Stimulated activated CD8-positive, alpha-beta memory T cell treated with anti-CD3 and anti-CD28 coated beads, Interleukin-7, amount 100 ng/mL, for 48 hours (primary cell): ENCODE measurements around the gene PRDX5.

Experiments used
- DNase-seq, 2 donors: peaks; one replicate each; pipeline ENCODE4 v3.0.0-alpha.2; 2020; ENCODE audit warnings: low read depth in 1 of 2; ENCODE audit errors: extremely low read depth in 1 of 2

Gene PRDX5

DNA sequence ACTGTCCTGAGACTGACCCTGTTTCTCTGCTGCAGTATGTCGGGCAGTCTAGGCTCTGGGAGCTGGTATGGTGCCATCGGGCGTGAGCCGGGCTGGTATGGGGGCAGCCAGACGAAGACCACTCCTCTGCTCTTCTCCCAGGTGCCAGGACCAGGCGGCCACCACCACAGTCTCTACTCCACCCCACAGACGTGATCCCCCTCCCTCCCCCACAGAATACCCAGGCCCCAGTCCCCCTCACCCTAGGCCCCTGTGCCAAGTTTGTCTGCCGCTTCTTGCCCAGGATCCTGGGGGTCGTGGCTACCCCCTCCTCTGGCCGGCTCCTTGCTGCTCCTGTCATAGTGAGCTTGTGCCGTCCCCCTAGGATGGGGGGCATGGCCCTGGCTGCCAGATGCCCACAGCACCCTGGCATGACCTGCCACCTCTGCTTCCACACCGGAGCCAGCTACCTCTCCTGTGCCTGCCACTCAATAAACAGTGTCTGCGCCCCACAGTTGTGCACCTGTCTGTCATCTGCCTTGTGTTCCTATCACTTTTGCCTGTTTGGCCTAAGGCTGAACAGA lies 28.8 kb upstream of the PRDX5 start:
- no peak for DNase-seq

DNA sequence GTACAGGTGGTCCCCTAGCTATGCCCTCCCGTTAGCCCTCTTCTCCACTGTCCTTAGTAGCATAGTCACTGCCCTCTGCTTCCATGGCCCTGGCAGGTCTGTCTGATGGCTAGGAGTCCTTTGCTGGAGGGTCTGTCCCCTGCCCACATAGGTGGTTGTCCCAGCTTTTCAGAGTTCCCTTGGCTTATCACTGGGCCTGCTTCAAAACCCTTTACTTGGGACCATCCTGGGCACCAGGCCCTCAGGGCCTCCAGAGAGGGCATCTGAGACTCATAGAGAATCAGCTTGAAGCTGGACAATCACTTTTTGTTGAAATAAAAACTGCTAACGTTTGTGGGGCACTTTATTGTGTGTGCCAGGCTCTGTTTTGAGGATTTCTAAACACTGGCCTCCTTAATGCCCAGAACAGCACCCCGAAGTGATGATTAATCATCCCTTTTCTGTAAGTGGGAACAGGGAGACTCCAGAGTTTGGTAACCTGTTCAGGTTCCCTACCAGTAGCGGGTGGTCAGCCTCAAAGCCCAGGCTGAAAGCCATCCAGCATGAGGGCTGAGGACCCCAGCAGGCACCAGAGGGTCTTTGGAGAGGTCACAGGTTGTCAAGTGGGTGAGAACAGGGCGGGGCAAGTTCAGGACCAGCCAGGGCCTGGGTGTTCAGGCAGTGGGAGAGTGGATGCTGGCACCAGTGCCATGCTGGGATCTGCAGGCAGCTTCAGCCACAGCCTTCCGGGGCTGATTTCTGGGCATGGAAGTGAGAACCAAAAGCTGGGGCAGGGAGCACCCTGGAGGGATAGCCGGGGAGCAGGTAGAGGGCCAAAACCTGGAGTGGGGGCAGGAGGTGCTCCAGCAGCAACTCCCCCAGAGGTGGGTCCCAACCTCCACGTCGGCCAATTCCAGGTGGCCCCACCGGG lies 27.3 kb upstream of the PRDX5 start:
- no peak for DNase-seq

DNA sequence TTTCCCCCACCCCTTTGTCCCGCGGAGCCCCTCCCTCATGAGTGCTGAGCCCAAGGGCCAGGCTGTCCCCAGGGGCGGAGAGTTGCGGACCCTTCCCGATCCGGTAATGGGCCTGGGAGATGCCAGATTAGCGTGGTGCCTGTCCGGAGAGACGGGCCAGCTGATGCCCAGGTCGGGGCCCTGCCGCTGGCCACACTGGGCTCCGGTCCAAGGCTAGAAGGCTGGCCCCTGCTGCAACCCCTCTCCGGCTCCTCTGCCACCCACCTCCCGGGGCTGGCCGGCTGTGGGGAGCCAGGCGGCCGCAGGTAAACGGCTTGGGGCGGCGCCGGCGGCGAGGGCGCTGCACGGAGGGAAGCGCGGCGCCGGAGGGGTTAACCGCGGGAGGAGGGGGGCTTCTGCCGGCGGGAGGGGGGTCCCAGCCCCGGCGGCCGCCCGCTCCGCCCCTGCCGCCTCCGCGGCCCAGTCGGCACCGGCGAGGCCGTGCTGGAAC lies 26.6 kb upstream of the PRDX5 start, which contains the start of gene KCNK4:
Gene KCNK4 (plus strand): TSS at position 41 of the 490 bp plus-strand sequence. CDS start 1,717 bp downstream, outside the sequence.
- DNase-seq: no peak

DNA sequence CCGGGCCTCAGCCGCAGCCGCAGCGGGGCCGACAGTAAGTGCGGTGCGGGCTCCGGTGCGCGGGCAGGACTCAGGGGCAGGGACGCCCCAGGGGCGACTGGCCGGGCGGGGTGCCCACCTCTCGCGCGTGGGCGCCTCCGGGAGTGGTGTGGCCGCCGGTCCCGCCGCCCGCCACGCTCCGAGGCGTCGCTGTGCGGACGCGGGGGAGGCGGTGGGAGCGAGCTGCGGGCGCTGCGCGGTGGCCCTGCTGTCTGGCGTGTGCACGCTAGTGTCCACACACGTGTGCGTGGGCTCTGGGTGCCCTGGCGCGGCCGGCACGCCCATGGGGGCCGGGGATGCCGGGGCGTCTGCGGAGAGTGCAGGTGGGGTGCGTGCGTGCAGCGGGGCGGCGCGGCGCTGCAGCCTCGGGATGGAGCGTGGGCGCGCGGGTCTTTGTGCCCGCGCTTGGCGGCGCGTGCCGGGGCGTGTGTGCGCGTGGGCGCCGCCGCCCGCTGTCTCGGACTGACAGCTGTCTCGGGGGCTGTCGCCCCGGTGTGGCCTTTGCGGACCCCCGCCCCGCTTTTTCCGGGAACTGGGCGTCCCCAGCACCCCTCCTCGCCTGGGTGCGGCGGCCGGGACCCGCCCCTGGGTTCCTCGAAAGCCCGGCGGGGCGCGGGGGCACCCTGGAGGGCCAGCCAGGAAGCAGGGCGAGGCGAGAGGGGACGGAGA lies 26.0 kb upstream of the PRDX5 start:
- DNase-seq: no peak

DNA sequence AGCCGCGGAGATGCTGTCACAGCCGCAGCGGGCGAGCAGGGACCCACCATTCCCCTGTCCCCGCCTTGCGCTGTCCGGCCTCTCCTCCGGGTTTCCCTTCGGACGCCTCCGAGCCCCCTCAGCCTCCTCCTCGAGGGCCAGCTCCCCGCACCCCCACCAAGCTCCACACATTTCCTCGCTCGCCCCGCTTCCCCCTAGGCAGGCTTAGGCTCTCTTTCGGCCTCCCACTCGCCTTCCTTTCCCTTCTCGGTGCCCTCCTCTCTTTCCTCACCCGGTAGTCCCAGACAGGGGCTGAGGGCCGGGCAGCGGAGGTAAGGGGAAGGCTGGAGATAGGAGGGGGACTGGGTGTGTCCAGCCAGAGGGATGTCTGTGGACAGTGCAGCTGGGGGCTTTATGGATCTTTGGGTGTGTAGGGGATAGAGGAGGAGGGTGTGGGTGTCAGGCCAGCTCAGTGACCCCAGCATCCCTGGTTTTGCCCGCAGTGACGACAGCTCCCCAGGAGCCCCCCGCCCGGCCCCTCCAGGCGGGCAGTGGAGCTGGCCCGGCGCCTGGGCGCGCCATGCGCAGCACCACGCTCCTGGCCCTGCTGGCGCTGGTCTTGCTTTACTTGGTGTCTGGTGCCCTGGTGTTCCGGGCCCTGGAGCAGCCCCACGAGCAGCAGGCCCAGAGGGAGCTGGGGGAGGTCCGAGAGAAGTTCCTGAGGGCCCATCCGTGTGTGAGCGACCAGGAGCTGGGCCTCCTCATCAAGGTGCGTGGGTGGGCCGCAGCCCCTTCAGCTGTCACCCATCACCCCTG lies 25.3 kb upstream of the PRDX5 start:
- DNase-seq: no peak

DNA sequence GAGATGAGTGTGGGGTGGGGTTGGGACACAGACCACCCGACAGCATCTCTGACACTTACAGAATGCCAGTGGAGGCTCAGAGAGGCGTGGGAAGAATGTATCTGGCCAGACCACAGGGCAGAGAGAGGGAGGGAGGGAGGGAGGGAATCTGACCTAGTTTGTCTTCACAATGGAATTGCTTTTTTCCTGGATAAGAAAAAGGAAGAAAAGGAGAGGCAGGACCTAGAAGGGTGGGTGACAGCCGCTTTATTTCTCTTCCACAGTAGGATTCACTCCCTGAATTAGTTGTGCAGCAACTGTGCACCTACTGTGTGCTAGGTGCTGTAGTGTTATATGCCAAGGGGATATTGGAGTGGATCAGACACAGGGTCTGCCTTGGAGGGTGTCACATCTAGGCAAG lies 23.1 kb upstream of the PRDX5 start:
- DNase-seq: no peak

DNA sequence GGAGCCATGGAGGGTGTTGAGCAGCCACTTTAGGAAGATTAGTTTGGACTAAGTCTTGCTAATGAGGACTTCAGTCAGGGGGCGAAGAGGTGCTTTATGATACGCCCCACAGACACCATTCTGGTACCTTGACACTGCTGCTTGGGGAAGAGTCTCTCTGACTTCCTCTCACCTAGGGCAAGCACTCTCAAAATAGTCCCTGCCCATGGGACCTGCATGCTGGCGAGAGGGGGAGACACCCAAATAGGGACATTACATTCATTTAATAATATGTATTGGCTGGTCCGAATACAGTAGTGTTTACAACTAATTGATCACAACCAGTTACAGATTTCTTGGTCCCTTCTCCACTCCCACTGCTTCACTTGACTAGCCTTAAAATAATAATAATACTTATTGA lies 22.2 kb upstream of the PRDX5 start:
- DNase-seq: no peak

DNA sequence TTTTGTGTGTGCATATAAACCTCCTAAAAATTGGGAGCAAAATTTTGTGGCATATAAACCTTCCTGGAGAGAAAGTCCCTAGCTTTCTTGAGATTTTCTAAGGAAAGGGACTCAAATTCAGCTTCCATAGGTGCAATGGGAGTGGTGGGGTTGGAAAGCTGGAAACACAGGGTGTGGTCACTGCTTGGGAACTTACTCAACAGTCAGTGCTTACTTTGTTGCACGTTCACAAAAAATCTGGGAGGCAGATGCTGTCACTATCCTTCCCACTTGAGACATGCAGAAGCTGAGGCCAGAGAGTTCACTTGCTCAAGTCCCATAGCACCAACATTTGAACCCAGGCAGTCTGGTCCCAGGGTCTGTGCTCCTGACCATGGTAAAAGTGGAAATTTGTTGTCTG lies 21.7 kb upstream of the PRDX5 start:
- DNase-seq: no peak

DNA sequence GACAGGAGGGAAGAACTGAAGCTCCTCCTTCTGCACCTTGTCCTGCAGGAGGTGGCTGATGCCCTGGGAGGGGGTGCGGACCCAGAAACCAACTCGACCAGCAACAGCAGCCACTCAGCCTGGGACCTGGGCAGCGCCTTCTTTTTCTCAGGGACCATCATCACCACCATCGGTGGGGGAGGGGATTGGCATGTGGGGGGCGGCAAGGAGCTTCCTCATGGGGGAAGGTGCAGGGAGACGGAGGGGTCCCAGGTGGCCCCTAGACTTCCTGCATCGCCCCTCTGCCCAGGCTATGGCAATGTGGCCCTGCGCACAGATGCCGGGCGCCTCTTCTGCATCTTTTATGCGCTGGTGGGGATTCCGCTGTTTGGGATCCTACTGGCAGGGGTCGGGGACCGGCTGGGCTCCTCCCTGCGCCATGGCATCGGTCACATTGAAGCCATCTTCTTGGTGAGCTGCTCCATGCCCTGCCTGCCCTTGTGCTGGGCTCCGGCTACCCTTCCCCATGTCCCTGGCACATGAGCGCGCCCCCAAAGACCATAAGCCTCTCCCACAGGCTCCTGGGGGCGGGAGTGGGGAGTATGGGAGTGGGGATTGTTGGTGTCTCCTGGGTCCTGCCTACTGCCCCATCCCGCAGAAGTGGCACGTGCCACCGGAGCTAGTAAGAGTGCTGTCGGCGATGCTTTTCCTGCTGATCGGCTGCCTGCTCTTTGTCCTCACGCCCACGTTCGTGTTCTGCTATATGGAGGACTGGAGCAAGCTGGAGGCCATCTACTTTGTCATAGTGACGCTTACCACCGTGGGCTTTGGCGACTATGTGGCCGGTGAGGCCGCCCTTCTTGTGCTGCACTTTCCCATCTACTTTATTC lies 20.9 kb upstream of the PRDX5 start:
- DNase-seq: no peak

DNA sequence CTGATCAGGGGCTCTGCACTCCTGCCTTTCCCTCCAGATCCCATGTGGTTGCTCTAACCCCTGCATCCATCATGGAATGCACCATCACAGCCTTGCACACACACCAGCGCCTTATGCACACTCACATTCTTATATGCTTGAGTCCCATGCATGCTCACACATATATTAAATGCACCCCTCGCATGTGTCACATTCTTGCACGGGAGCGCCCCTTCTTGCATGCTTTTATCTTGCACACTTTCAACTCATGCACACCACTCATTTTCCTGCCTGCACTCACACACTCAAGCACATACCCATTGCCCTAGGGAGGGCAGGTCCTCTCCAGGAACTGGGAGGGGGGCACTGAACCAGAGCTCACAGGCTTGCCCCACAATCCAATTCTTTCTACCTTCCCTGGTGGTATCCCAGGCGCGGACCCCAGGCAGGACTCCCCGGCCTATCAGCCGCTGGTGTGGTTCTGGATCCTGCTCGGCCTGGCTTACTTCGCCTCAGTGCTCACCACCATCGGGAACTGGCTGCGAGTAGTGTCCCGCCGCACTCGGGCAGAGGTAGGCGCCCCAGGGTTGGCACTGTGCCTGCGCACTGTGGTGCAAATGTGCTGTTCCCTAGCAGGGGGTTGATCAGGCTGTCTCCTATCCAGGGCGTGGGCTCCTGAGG lies 20.1 kb upstream of the PRDX5 start:
- DNase-seq: no peak

DNA sequence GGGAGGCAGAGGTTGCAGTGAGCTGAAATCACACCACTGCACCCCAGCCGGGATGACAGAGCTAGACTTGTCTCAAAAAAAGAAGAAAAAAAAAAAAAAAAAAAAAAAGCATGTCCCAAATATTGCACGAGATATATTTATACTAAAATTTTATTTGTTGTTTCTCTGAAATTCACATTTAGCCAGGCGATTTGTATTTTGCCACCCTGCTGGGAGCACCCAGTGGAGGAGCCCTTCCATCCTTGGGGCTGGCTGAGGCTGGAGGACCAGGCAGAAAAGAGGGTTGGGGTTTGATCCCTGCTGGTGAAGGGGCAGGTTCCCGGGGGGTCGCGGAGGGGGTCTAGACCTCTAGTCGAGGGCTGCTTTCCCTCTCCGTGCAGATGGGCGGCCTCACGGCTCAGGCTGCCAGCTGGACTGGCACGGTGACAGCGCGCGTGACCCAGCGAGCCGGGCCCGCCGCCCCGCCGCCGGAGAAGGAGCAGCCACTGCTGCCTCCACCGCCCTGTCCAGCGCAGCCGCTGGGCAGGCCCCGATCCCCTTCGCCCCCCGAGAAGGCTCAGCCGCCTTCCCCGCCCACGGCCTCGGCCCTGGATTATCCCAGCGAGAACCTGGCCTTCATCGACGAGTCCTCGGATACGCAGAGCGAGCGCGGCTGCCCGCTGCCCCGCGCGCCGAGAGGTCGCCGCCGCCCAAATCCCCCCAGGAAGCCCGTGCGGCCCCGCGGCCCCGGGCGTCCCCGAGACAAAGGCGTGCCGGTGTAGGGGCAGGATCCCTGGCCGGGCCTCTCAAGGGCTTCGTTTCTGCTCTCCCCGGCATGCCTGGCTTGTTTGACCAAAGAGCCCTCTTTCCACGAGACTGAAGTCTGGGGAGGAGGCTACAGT lies 18.7 kb upstream of the PRDX5 start:
- DNase-seq: no peak

DNA sequence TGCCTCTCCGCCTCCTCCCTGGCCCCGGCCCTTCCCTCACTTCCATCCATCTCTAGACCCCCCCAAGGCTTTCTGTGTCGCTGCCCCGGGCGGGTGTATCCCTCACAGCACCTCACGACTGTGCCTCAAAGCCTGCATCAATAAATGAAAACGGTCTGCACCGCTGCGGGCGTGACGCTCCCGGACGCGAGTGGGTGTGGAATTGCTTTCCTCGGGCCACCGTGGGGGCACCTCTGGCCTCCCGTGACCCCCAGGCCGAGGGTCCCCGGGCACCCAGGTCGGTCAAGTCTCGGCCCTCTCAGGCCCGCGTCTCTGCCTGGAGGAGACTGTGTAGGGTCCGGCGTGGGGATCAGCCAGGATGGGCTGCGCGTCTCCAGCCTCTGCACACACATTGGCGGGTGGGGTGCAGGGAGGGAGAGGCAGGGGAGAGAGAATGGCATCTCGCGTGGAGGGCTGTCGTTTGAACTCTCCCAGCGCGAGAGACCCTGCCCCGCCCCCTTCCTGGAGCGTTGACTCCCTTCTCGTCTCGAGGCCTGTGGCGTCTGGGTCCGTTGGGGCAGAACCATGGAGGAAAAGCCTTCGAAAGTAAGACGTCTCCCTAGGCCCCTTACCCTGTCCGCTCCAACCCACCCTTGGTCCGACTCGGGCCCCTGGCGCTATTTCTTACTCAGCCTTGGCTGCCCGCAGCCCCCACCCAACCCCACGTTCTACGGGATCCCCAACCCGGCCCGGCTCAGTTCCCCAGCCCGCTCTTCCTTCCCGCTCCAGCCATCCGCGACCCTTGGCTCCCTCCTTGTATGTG lies 17.9 kb upstream of the PRDX5 start, which contains the start of gene CATSPERZ:
Gene CATSPERZ (plus strand): TSS at position 512 of the 802 bp plus-strand sequence. CDS start 53 bp downstream, at position 565.
- no peak for DNase-seq

DNA sequence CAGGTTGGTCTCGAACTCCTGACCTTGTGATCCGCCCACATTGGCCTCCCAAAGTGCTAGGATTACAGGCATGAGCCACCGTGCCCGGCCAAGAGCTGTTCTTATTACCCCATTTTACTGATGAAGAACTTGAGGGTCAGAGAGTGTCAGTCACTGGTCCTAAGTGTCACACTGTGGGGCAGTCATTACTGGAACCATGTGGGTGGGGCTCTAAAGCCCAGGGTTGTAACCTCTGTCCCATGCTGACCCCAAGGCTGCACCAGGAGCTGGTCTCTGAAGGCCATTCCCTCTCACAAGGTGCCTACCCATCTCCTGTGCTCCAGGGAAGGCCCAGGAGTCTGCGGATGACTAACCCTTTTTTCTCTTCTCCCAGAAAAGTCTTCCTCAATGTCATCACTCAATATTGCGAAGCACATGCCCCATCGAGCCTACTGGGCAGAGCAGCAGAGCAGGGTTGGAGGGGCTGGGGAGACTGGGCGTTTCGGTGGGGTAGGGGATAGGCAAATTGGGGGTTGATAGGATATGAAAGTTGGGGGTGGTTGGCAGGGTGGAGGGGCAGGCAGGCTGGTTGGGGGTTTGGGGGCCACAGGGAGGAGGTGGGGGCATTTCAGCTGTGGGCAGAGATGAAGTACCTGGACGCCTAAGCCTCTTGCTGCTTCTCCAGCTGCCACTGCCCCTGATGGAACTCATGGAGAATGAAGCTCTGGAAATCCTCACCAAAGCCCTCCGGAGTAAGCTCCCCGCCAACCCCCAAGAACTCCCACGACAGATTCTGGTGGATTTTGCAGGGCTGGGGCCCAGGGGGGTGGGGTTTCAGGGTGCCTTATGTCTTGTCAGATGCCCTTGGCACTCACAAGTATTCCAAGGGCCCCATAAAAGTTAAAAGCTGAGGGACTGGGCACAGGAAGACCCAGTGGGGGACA lies 14.6 kb upstream of the PRDX5 start:
- no peak for DNase-seq

DNA sequence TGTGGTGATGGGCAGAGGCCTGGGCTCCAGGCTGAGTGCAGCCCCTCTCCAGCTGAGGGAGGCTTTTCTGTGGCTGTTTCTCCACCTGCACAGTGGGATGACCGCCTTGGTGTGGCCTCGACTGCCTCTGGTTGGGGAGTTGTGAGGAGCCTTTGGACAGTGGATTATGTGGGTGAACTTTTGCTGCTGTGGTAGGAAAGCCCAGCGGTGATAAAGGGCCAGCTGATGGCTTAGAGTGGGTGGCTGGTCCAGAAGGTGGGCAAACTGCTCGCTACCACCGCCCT lies 13.9 kb upstream of the PRDX5 start:
- no peak for DNase-seq

DNA sequence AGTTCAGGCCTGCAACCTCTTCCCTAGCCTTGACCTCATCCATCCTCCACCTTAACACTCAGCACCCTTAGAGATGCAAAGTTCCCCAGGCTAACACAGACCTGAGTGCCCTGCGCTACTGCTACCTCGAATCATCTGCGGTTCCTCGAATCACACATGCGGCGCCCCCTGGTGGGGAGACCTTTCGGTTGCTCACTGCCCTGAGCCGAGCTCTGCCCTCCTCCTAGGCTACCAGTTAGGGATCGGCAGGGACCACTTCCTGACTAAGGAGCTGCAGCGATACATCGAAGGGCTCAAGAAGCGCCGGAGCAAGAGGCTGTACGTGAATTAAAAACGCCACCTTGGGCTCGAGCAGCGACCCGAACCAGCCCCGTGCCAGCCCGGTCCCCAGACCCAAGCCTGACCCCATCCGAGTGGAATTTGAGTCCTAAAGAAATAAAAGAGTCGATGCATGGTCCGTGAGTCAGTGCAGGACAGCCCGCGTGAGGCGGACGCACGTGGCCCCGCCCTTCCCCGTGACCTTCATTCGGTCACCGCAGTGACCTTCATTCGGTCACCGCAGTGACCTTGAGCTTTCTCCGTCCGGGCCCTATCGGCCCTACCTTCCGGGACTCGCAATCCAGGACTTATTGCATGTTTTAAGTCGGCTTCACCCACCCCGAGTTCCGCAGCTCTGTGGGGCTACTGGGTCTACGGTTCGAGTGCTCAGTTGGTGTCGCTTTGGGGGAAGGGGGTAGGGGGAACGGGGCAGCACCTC lies 13.4 kb upstream of the PRDX5 start:
- DNase-seq: peak; percentile 86 to 92
